ENCODE measurements around the gene DOK7.
"Not testable (repeated sequence)": the region's sequence is repeated elsewhere in the genome, so short reads cannot be mapped to it uniquely, and the experiment has no call there.

DOK7 gene

GRCh38 chr4:3444351-3445110 is 18.6 kb upstream of the DOK7 start:
- DNase-seq = no peak

- DNase-seq = no peak
These were observed 17.8 kb upstream of the DOK7 start for GRCh38 chr4:3445111-3445820.

- DNase-seq = no peak
These were observed 17.1 kb upstream of the DOK7 start for GRCh38 chr4:3445829-3446545.

- DNase-seq = no peak
These were observed 16.3 kb upstream of the DOK7 start for GRCh38 chr4:3446631-3447320.

GRCh38 chr4:3447431-3448395 is 15.4 kb upstream of the DOK7 start:
- no peak for DNase-seq

GRCh38 chr4:3449047-3449573 is 14.0 kb upstream of the DOK7 start:
- no peak for DNase-seq

- no peak for DNase-seq
These were observed 13.3 kb upstream of the DOK7 start for GRCh38 chr4:3449574-3450534.

- no peak for DNase-seq
These were observed 12.5 kb upstream of the DOK7 start for GRCh38 chr4:3450643-3451042.

- DNase-seq = no peak
These were observed 11.2 kb upstream of the DOK7 start for GRCh38 chr4:3451956-3452355.

GRCh38 chr4:3452376-3452775 is 10.7 kb upstream of the DOK7 start:
- no peak for DNase-seq

- not testable (repeated sequence) for DNase-seq
These were observed 7.5 kb upstream of the DOK7 start for GRCh38 chr4:3455596-3455995.

GRCh38 chr4:3458371-3458770 is 4.7 kb upstream of the DOK7 start:
- no peak for DNase-seq

GRCh38 chr4:3459156-3459555 is 4.0 kb upstream of the DOK7 start:
- DNase-seq = not testable (repeated sequence)

- no peak for DNase-seq
These were observed 2.2 kb upstream of the DOK7 start for GRCh38 chr4:3460926-3461325.

GRCh38 chr4:3461515-3462291 is 1.4 kb upstream of the DOK7 start:
- DNase-seq = no peak

- no peak for DNase-seq
These were observed 751 bp upstream of the DOK7 start for GRCh38 chr4:3462321-3462789.

GRCh38 chr4:3463556-3464348 is 646 bp downstream of the DOK7 start:
- DNase-seq = no peak

GRCh38 chr4:3464349-3464905 is 1.3 kb downstream of the DOK7 start:
- no peak for DNase-seq

Measured in CD4-positive, alpha-beta T cell treated with Interferon gamma for 1 hour (primary cell).